HepG2 (cell line): ENCODE results near the gene ZNF154. TPM values are rescaled to one million over a fixed set of nuclear protein-coding genes. Genes with fewer than 3 reads are reported as not detected.

ENCODE experiments used
- AFF4 ChIP-seq: sonication (generic); formaldehyde crosslinking; IDR thresholded peaks from 2 replicates; pipeline ENCODE4 v1.4.0; 2020; ENCODE audit warnings: missing genetic modification reagents
- ATF2 ChIP-seq: sonication (generic); formaldehyde crosslinking; IDR thresholded peaks from 2 replicates; pipeline ENCODE4 v1.4.0; 2020; ENCODE audit warnings: missing genetic modification reagents
- ATF3 ChIP-seq: sonication (generic); formaldehyde crosslinking; IDR thresholded peaks from 2 replicates; pipeline ENCODE4 v1.4.0; 2020; ENCODE audit warnings: missing genetic modification reagents
- CTCF ChIP-seq: sonication (generic); formaldehyde crosslinking; IDR thresholded peaks from 2 replicates; pipeline ENCODE4 v1.5.0; 2020; ENCODE audit warnings: mild to moderate bottlenecking, missing genetic modification reagents, moderate library complexity
- DPF2 ChIP-seq: sonication (generic); formaldehyde crosslinking; IDR thresholded peaks from 2 replicates; pipeline ENCODE4 v1.4.0; 2020; ENCODE audit warnings: mild to moderate bottlenecking, low read depth, missing genetic modification reagents, borderline replicate concordance
- LBX2 ChIP-seq: sonication (generic); formaldehyde crosslinking; IDR thresholded peaks from 2 replicates; pipeline ENCODE4 v1.5.0; 2020; ENCODE audit warnings: missing genetic modification reagents, mild to moderate bottlenecking, borderline replicate concordance
- LRRFIP1 ChIP-seq: sonication (generic); formaldehyde crosslinking; conservative IDR thresholded peaks from 2 replicates; pipeline ENCODE4 v1.4.0; 2020; ENCODE audit warnings: missing genetic modification reagents
- MTF1 ChIP-seq: sonication (generic); formaldehyde crosslinking; IDR thresholded peaks from 2 replicates; pipeline ENCODE4 v1.5.0; 2020; ENCODE audit warnings: missing genetic modification reagents
- PRDM4 ChIP-seq: sonication (generic); formaldehyde crosslinking; IDR thresholded peaks from 2 replicates; pipeline ENCODE4 v1.9.0; 2021; ENCODE audit warnings: missing genetic modification reagents, borderline replicate concordance
- RFX1 ChIP-seq: fragments of 450-650 bp; IDR thresholded peaks from 2 replicates; pipeline ENCODE4 v1.6.1; 2017
- TOE1 ChIP-seq: sonication (generic); formaldehyde crosslinking; IDR thresholded peaks from 2 replicates; pipeline ENCODE4 v1.4.0; 2020; ENCODE audit warnings: mild to moderate bottlenecking, missing genetic modification reagents
- ZMAT3 ChIP-seq: sonication (generic); formaldehyde crosslinking; conservative IDR thresholded peaks from 2 replicates; pipeline ENCODE4 v1.7.0; 2021; ENCODE audit warnings: missing genetic modification reagents
- ZNF343 ChIP-seq: sonication (generic); formaldehyde crosslinking; IDR thresholded peaks from 2 replicates; pipeline ENCODE4 v1.4.0; 2020; ENCODE audit warnings: mild to moderate bottlenecking, missing genetic modification reagents
- ZNF546 ChIP-seq: sonication (generic); formaldehyde crosslinking; conservative IDR thresholded peaks from 2 replicates; pipeline ENCODE4 v1.8.1; 2023; ENCODE audit warnings: mild to moderate bottlenecking, missing genetic modification reagents
- ZNF570 ChIP-seq: sonication (generic); formaldehyde crosslinking; IDR thresholded peaks from 2 replicates; pipeline ENCODE4 v1.4.0; 2020; ENCODE audit warnings: mild to moderate bottlenecking, missing genetic modification reagents, borderline replicate concordance
- polyA plus RNA-seq, 8 experiments: library from polyadenylated mRNA; depleted of rRNA in 3 of 8; stranded (reverse) in 7 of 8; unstranded in 1 of 8; fragments of >200 nt; fragmentation: Illumina TruSeq in 4 of 8; extraction: Trizol in 4 of 8; gene quantifications; 2 replicates each; pipeline versions ENCODE4 v1.2.1 to v1.2.3, GENCODE V29; 2011 to 2016; ENCODE audit warnings: low read depth in 4 of 8, missing spikeins in 1 of 8, mixed read lengths in 1 of 8; ENCODE audit not compliant: insufficient read depth in 1 of 8
- total RNA-seq, 5 experiments: library from RNA; depleted of rRNA; stranded (reverse); fragments of >200 nt; fragmentation: Illumina TruSeq; extraction: Trizol; gene quantifications; 2 replicates each; pipeline ENCODE4 v1.2.3, GENCODE V29; 2016; ENCODE audit warnings: low read depth in 1 of 5

ZNF154 gene
- total and polyA plus RNA-seq, 2 of the 13 experiments (the other 11 are each of a cell fraction or from before 2014, with no cell fraction given), result not detected

GRCh38 chr19:57746580-57747471 is 37.8 kb upstream of the ZNF154 start, which contains the start of gene ZNF776 (continued):
- TF ChIP-seq ZMAT3, result no peak
- TF ChIP-seq LBX2 (CRISPR knock-in tag), result no peak
- TF ChIP-seq ZNF570 (CRISPR knock-in tag), result no peak
- TF ChIP-seq LRRFIP1, result no peak
- peak; percentile 9; the same call in 1 of the 2 replicates for TF ChIP-seq RFX1
- TF ChIP-seq AFF4 (CRISPR knock-in tag), result no peak
- TF ChIP-seq TOE1 (CRISPR knock-in tag), result no peak
- TF ChIP-seq CTCF (CRISPR knock-in tag), result peak; percentile 18; the same call in 1 of the 2 replicates
- TF ChIP-seq ATF3 (CRISPR knock-in tag), result no peak
- no peak for TF ChIP-seq DPF2
- no peak for TF ChIP-seq ZNF343 (CRISPR knock-in tag)
- TF ChIP-seq PRDM4, result no peak
- TF ChIP-seq ATF2, result no peak
- no peak for TF ChIP-seq ZNF546 (CRISPR knock-in tag)
- no peak for TF ChIP-seq MTF1
